GM19467 (cell line): ENCODE results near the gene C22orf15.

ENCODE experiments used
- ATAC-seq: cut with Tn5 transposase; IDR thresholded peaks from one replicate; pipeline ENCODE4 v1.9.1; 2021; ENCODE audit warnings: mild to moderate bottlenecking, moderate library complexity; ENCODE audit not compliant: unreplicated experiment

The C22orf15 gene

GRCh38 chr22:23772649-23773473, 10.1 kb downstream of the C22orf15 start, which contains the start of gene MMP11:
MMP11 (plus strand) TSS chr22:23772849; CDS start chr22:23772871, 22 bp downstream.
- ATAC-seq = no peak

- no peak for ATAC-seq
Observed at GRCh38 chr22:23773483-23774113, 10.8 kb downstream of the C22orf15 start.

- no peak for ATAC-seq
Observed at GRCh38 chr22:23774114-23774921, 11.5 kb downstream of the C22orf15 start.

GRCh38 chr22:23774922-23775436, 12.2 kb downstream of the C22orf15 start:
- ATAC-seq = no peak

GRCh38 chr22:23775779-23776375, 13.1 kb downstream of the C22orf15 start:
- ATAC-seq = no peak

- no peak for ATAC-seq
Observed at GRCh38 chr22:23777776-23778576, 15.2 kb downstream of the C22orf15 start.

- no peak for ATAC-seq
Observed at GRCh38 chr22:23778577-23778900, 15.7 kb downstream of the C22orf15 start.

- ATAC-seq = no peak
Observed at GRCh38 chr22:23779083-23779482, 16.3 kb downstream of the C22orf15 start.

GRCh38 chr22:23779731-23780130, 16.9 kb downstream of the C22orf15 start:
- no peak for ATAC-seq

GRCh38 chr22:23780146-23780748, 17.5 kb downstream of the C22orf15 start:
- ATAC-seq = no peak

GRCh38 chr22:23781065-23781464, 18.3 kb downstream of the C22orf15 start:
- no peak for ATAC-seq

- no peak for ATAC-seq
Observed at GRCh38 chr22:23781511-23782183, 18.9 kb downstream of the C22orf15 start.

- ATAC-seq = no peak
Observed at GRCh38 chr22:23782252-23782651, 19.5 kb downstream of the C22orf15 start.

- no peak for ATAC-seq
Observed at GRCh38 chr22:23782703-23783102, 19.9 kb downstream of the C22orf15 start.

- no peak for ATAC-seq
Observed at GRCh38 chr22:23783265-23784150, 20.7 kb downstream of the C22orf15 start.

GRCh38 chr22:23784215-23784732, 21.5 kb downstream of the C22orf15 start:
- ATAC-seq = no peak

- ATAC-seq = no peak
Observed at GRCh38 chr22:23786261-23786710, 23.5 kb downstream of the C22orf15 start.
